Measurements from ENCODE around the gene PCED1A.

Gene PCED1A, protein sequence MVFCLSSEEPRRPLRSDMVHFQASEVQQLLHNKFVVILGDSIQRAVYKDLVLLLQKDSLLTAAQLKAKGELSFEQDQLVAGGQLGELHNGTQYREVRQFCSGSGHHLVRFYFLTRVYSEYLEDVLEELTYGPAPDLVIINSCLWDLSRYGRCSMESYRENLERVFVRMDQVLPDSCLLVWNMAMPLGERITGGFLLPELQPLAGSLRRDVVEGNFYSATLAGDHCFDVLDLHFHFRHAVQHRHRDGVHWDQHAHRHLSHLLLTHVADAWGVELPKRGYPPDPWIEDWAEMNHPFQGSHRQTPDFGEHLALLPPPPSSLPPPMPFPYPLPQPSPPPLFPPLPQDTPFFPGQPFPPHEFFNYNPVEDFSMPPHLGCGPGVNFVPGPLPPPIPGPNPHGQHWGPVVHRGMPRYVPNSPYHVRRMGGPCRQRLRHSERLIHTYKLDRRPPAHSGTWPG

DNA sequence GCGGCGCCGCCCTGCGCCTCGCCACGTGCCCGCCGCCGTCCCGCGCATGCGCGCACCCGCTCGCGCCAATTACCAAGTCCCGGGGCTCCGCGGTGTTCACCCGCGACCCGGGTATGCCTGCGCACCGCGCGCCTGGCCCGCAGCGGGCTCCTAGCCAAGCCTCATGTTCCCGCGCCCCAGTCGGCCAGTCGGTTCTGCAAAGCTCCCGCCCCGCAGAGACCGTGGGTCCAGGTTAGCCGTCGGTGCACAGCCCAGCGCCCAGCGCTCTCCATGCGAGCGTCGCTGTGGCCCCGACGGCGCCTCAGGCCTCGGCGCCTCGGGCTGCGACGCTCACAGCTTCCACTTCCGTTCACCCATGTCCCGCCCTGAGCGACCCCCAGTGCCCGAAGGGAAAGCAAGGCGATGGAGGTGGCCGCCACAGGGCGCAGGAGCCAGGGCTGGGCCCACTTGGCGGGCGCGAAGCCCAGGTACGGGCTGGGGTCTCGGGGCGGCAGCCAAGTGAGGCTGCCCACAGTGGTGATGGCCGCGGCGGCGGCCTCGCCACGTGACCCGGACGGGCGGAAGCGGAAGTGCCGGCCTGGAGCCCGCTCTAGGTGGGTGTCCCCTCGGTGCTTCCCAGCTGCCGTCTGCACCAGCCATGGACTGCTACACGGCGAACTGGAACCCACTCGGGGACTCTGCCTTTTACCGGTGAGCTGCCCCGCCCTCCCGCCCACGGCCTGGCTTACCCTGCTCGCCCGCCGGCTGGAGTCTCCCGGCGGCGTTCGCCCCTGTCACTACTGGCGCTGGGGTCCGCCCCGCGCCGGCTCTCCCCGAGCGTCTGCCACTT lies at the start of gene PCED1A, which contains the start of gene VPS16:
TSS of gene PCED1A (minus strand) at position 518 of the 829 bp plus-strand sequence. CDS start 743 bp downstream, outside the sequence.
TSS of gene VPS16 (plus strand) at position 608 of the 829 bp plus-strand sequence. CDS start at position 638, 30 bp downstream.
- TF ChIP-seq POLR2A (IDR thresholded peaks at IDR 0.05; ENCODE audit: low read length) (peak; percentile 63), GATA1 (IDR thresholded peaks at IDR 0.05; ENCODE audit: low read depth, low read length) (no peak)

DNA sequence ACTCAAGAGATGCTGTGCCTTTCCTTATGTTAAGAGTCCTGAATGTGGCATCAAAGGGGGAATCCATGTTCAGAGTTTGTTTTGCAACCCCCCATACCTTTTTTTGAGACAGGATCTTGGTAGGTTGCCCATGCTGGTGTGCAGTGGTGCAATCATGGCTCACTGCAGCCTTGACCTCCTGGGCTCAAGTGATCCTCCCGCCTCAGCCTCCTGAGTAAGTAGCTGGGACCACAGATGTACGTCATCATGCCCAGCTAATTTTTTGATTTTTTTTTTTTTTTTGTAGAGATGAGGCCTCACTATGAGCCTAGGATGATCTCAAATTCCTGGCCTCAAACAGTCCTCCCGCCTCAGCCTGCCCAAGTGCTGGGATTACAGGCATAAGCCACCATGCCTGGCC lies 49.3 kb upstream of the PCED1A start:
- no peak for TF ChIP-seq POLR2A (IDR thresholded peaks at IDR 0.05; ENCODE audit: low read length)
- TF ChIP-seq GATA1 (IDR thresholded peaks at IDR 0.05; ENCODE audit: low read depth, low read length) = no peak
- no peak for DNase-seq

More for the DNA sequence above, at the start of gene PCED1A, which contains the start of gene VPS16:
- DNase-seq = peak; percentile 90 to 91

DNA sequence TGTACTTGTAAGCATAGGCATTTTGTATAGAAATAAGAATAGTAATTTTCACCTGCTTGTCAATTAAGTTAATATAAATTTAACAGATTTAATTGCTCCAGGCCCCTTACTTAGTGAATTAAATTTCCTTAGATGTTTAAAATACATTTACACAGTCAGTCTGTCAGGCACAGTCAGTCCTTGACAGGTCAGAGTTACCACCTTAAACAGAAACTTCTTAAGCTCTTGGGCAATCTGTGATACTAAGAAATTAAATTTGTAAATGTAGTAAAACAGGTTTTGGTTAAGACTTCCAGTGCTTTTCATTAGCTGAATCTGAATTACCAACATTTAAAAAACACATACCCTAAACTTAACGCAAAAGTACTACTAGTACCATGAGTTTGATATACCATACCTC lies 48.8 kb upstream of the PCED1A start:
- no peak for TF ChIP-seq POLR2A (IDR thresholded peaks at IDR 0.05; ENCODE audit: low read length)
- DNase-seq = no peak

- no peak for DNase-seq
- TF ChIP-seq POLR2A (IDR thresholded peaks at IDR 0.05; ENCODE audit: low read length) (no peak), GATA1 (IDR thresholded peaks at IDR 0.05; ENCODE audit: low read depth, low read length) (no peak)
These were observed 47.9 kb upstream of the PCED1A start for GRCh38 chr20:2888224-2888955.

DNA sequence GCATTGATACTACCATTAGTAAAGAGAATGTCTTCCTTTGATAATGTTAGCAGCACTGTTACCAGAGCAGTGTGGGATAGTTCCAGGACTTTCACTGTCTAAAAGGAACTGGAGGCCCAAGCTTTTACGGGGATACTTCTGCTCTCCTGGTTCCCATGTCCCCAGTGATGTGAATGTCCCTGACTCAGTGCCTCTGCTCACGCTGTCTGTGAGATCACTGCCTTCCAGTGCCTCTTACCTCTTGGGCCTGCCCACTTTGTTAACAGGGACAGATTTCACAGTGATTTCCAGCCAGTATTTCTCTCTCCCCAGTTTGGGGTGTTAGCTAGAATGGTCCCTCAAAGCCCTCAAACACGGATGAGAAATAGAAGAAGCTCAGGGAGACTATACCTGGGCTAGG lies 47.3 kb upstream of the PCED1A start:
- TF ChIP-seq GATA1 (IDR thresholded peaks at IDR 0.05; ENCODE audit: low read depth, low read length) = no peak
- TF ChIP-seq POLR2A (IDR thresholded peaks at IDR 0.05; ENCODE audit: low read length) = no peak
- no peak for DNase-seq

DNA sequence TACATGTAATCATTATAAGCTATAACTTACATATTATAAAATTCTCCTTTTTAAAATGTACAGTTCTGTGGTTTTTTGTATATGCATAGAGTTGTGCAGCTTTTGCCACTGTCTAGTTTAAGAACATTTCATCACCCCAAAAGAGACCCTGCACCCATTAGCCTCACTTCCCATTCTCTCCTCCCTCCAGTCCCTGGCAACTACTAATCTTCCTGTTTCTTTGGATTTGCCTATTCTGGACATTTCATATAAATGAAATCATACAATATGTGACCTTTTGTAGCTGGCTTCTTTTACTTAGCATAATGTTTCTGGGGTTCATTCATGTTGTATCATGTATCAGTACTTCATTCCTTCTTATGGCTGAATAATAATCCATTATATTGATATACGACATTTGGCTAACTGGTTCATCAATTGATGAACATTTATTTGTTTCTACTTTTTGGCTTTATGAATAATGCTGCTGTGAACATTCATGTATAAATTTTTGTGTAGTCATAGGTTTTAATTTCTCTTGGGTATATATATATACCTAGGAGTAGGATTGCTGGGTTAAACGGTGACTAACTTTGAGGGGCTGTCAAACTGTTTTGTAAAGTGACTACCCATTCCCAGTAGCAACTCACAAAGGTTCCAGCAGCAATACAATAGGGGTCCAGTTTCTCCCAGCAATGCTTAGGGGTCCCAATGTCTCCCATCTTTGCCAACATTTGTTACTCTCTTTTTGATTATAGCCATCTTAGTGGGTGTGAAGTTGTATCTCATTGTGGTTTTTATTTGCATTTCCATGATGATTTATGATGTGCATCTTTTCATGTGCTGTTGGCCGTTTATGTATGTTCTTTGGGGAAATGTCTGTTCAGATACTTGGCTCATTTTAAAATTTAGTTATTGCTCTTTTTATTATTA lies 43.5 kb upstream of the PCED1A start:
- TF ChIP-seq POLR2A (IDR thresholded peaks at IDR 0.05; ENCODE audit: low read length) (no peak), GATA1 (IDR thresholded peaks at IDR 0.05; ENCODE audit: low read depth, low read length) (no peak)
- DNase-seq = no peak

- DNase-seq = no peak
- TF ChIP-seq GATA1 (IDR thresholded peaks at IDR 0.05; ENCODE audit: low read depth, low read length) (no peak), POLR2A (IDR thresholded peaks at IDR 0.05; ENCODE audit: low read length) (no peak)
These were observed 40.2 kb upstream of the PCED1A start for GRCh38 chr20:2880650-2881049.

DNA sequence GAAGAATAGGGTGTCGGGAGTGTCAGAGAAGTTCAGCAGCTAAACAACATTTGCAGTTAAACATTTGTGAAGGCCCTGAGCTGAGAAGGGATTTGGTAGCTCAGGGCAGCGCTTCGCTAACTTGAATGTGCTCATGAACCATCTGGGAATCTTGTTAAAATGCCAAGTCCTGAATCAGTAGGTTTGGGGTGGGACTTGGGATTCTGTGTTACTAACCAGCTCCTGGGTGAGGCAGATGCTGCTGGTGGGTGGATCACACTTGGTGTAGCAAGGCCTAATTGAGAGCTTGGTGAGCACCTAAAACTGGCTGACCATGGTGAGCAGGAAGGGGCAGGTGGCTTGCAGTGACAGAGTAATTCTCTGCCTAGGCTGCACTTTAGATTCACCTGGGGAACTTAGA lies 38.7 kb upstream of the PCED1A start:
- DNase-seq = no peak

GRCh38 chr20:2878515-2878914 lies 38.1 kb upstream of the PCED1A start:
- DNase-seq = no peak
- TF ChIP-seq POLR2A (IDR thresholded peaks at IDR 0.05; ENCODE audit: low read length) (no peak), GATA1 (IDR thresholded peaks at IDR 0.05; ENCODE audit: low read depth, low read length) (no peak)

More for the DNA sequence above, 38.7 kb upstream of the PCED1A start:
- TF ChIP-seq GATA1 (IDR thresholded peaks at IDR 0.05; ENCODE audit: low read depth, low read length) (no peak), POLR2A (IDR thresholded peaks at IDR 0.05; ENCODE audit: low read length) (no peak)

GRCh38 chr20:2875690-2876203 lies 35.3 kb upstream of the PCED1A start:
- DNase-seq = no peak
- TF ChIP-seq GATA1 (IDR thresholded peaks at IDR 0.05; ENCODE audit: low read depth, low read length) (no peak), POLR2A (IDR thresholded peaks at IDR 0.05; ENCODE audit: low read length) (no peak)

DNA sequence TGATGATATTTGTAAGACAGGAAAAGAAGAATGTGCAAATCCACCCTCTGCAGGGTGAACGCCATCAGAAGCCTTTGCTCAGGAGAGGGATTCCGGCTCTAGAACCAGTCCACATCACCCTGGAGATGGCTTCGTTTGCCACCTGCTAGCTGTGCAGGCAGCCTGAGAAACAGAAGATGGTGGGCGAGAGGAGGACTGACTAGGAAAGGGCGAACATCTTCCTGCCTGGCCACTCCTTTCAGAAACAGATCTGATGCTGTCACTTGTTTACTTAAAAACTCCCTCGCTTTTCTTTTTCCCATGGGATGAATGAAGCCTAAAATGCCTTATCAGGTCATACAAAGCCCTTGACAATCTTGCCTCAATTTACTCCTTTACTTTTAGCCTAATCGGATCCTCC lies 34.0 kb upstream of the PCED1A start:
- peak; percentile 32 to 50 for DNase-seq
- TF ChIP-seq POLR2A (IDR thresholded peaks at IDR 0.05; ENCODE audit: low read length) (no peak), GATA1 (IDR thresholded peaks at IDR 0.05; ENCODE audit: low read depth, low read length) (no peak)

GRCh38 chr20:2873747-2874041 lies 33.2 kb upstream of the PCED1A start:
- TF ChIP-seq POLR2A (IDR thresholded peaks at IDR 0.05; ENCODE audit: low read length) (no peak), GATA1 (IDR thresholded peaks at IDR 0.05; ENCODE audit: low read depth, low read length) (no peak)
- no peak for DNase-seq
